Activated naive CD4-positive, alpha-beta T cell treated with anti-CD3 and anti-CD28 coated beads, Interleukin-2, amount 10 ng/mL, durations not matched to agents 7 days and 5 days (primary cell): ENCODE measurements around the gene TSHZ2.
"Not testable (repeated sequence)": the region's sequence is repeated elsewhere in the genome, so short reads cannot be mapped to it uniquely, and the experiment has no call there.

ENCODE experiments used
- CTCF ChIA-PET: fragments of 350-600 bp; sonication (Branson Sonifier 250); formaldehyde crosslinking; loops from one replicate; lab custom pipeline; 2021; ENCODE audit warnings: antibody characterized with exemption; lab: Charles Lee
- DNase-seq: peaks from one replicate; pipeline ENCODE4 v3.0.0-alpha.2; 2020
- H3K27ac Mint-ChIP-seq: one replicate; pipeline ENCODE4 v1.8.0; 2021; ENCODE audit warnings: mild to moderate bottlenecking, moderate library complexity, mixed read lengths
- H3K27me3 Mint-ChIP-seq: one replicate; pipeline ENCODE4 v1.8.0; 2021; ENCODE audit warnings: mild to moderate bottlenecking, mixed read lengths
- H3K36me3 Mint-ChIP-seq: one replicate; pipeline ENCODE4 v1.8.0; 2021; ENCODE audit warnings: mixed read lengths
- H3K4me1 Mint-ChIP-seq: one replicate; pipeline ENCODE4 v1.8.0; 2021; ENCODE audit warnings: mixed read lengths
- H3K4me3 Mint-ChIP-seq: one replicate; pipeline ENCODE4 v1.8.0; 2021; ENCODE audit warnings: mild to moderate bottlenecking, moderate library complexity, mixed read lengths
- H3K9me3 Mint-ChIP-seq: one replicate; pipeline ENCODE4 v1.8.0; 2021; ENCODE audit warnings: mixed read lengths

TSHZ2 gene

DNA sequence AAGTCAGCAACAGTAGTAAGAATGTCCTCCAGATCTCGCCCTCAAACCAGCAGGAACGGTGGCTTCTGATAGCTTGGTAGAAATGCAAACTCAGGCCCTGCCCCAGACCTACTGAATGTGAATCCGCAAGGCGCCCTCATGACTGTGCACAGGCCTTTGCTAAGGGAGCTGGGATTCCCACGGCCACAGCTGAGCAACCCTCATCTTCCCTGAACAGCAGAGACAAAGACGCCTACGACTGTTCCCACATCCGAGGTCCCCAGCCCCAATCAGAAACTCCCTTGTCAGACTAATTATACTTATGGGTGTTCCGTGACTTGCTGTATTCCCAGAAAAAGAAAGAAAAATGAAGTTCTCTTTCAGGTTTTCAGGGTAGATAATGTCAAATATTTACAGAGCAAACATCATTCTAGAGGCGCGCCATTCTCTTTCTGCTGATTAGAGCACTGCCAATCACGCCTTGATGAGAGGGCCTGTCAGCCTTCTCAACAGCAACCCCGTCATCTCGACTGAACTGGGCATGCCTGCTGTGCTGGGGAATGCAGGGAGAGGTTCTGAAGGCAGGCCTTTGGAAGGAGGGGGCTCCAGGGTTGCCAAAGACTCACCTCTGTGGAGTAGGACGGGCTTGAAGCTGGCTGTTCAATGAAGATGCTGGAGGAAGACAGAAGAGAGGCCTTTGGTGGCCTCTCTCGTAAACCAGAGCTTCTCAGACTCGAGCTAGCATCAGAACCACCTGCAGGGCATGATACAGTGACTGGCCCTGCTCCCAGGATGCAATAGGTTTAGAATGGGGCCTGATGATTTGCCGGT lies 541.5 kb downstream of the TSHZ2 start:
- Mint-ChIP-seq H3K4me3 (no peak overlapping the region), H3K4me1 (no peaks in the 10 kb centered on the region), H3K27me3 (no peaks in the 10 kb centered on the region), H3K36me3 (no peaks in the 10 kb centered on the region), H3K27ac (no peak overlapping the region), H3K9me3 (no peaks in the 10 kb centered on the region)
- no peak for DNase-seq
- CTCF ChIA-PET, result interaction anchor here (1.3 kb wide), 1 partner anchor 33 kb away, joined by 3 read pairs; no protein-coding TSS in a partner anchor

- CTCF ChIA-PET, result interaction anchor here (0.6 kb wide), 1 partner anchor 493 kb away, joined by 3 read pairs; no protein-coding TSS in a partner anchor
- Mint-ChIP-seq H3K4me1 (no peaks in the 10 kb centered on the region), H3K9me3 (no peaks in the 10 kb centered on the region), H3K27me3 (no peaks in the 10 kb centered on the region), H3K36me3 (no peaks in the 10 kb centered on the region), H3K27ac (no peak overlapping the region), H3K4me3 (no peak overlapping the region)
- DNase-seq, result no peak
These were observed 543.6 kb downstream of the TSHZ2 start for GRCh38 chr20:53515749-53516148.

DNA sequence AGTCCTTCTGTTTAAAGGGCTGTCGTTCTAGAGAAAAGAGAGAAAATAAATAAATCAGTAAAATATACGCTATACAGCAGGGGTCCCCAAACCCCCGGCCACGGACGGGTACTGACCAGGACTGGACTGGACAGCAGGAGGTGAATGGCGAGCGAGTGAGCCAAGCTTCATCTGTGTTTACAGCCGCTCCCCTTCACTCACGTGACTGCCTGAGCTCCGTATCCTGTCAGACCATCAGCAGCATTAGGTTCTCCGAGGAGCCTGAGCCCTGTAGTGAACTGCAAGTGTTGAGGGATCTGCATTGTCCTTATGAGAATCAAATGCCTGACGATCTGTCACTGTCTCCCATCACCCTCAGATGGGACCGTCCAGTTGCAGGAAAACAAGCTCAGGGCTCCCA lies 545.0 kb downstream of the TSHZ2 start:
- H3K4me3 Mint-ChIP-seq, result no peak overlapping the region
- H3K36me3 Mint-ChIP-seq, result no peaks in the 10 kb centered on the region
- no peaks in the 10 kb centered on the region for H3K4me1 Mint-ChIP-seq
- no peak for DNase-seq
- no peaks in the 10 kb centered on the region for H3K9me3 Mint-ChIP-seq
- no peaks in the 10 kb centered on the region for H3K27me3 Mint-ChIP-seq
- H3K27ac Mint-ChIP-seq, result no peak overlapping the region
- CTCF ChIA-PET, result no interaction called here

GRCh38 chr20:53521421-53521820 lies 549.3 kb downstream of the TSHZ2 start:
- H3K9me3 Mint-ChIP-seq, H3K4me1 Mint-ChIP-seq, H3K27me3 Mint-ChIP-seq, H3K36me3 Mint-ChIP-seq, H3K27ac Mint-ChIP-seq, CTCF ChIA-PET, H3K4me3 Mint-ChIP-seq, DNase-seq: not testable (repeated sequence)

DNA sequence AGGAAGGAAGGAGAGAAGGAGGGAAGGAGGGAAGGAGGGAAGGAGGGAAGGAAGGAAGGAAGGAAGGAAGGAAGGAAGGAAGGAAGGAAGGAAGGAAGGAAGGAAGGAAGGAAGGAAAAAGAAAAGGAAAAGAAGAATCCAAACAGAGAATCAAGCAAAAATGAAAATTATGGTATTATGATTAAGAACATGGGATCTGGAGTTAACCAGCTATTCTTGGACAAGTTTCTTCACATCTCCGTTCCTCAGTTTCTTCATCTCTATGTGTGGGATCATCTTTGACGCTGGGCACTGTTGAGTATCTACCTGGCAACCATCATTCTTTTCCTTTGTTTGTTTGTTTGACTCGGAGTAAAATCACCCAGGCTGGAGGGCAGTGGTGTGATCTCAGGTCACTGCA lies 549.9 kb downstream of the TSHZ2 start:
- DNase-seq, result no peak
- Mint-ChIP-seq H3K4me3 (no peak overlapping the region), H3K4me1 (no peaks in the 10 kb centered on the region), H3K9me3 (no peaks in the 10 kb centered on the region), H3K36me3 (no peaks in the 10 kb centered on the region), H3K27me3 (peaks cover 3% of the 10 kb centered on the region), H3K27ac (no peak overlapping the region)
- CTCF ChIA-PET, result interaction anchor here (0.6 kb wide), 1 partner anchor 893 kb away, joined by 3 read pairs; no protein-coding TSS in a partner anchor

DNA sequence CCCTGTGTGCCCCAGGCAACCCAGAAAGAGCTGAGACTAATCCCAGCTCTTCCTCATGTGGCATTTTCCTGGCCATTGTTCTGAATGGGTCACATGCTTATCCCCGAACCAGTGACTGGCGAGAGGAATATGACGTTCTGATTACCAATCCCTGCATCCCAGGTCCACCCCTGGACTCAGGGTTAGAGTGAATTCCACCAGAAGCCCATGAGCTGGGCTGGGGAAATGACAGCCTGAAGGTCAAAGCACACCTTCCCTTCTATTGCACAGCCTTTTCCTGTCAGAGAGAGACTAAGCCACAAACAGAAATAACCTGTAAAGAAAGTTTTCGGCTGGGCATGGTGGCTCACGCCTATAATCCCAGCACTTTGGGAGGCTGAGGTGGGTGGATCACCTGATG lies 550.5 kb downstream of the TSHZ2 start:
- no peaks in the 10 kb centered on the region for H3K9me3 Mint-ChIP-seq
- H3K4me1 Mint-ChIP-seq, result no peaks in the 10 kb centered on the region
- no peak overlapping the region for H3K27ac Mint-ChIP-seq
- CTCF ChIA-PET, result no interaction called here
- DNase-seq, result no peak
- H3K4me3 Mint-ChIP-seq, result no peak overlapping the region
- H3K27me3 Mint-ChIP-seq, result peaks cover 3% of the 10 kb centered on the region
- no peaks in the 10 kb centered on the region for H3K36me3 Mint-ChIP-seq

DNA sequence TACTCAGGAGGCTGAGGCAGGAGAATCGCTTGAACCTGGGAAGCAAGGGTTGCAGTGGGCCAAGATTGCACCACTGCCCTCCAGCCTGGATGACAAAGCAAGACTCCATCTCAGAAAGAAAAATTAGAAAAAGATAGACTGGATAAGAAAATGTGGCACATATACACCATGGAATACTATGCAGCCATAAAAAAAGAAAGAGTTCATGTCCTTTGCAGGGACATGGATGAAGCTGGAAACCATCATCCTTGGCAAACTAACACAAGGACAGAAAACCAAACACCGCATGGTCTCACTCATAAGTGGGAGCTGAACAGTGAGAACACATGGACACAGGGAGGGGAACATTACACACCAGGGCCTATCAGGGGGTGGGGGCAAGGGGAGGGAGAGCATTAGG lies 551.5 kb downstream of the TSHZ2 start:
- H3K9me3 Mint-ChIP-seq, DNase-seq, H3K4me3 Mint-ChIP-seq, H3K27ac Mint-ChIP-seq, CTCF ChIA-PET, H3K27me3 Mint-ChIP-seq, H3K4me1 Mint-ChIP-seq, H3K36me3 Mint-ChIP-seq: not testable (repeated sequence)

DNA sequence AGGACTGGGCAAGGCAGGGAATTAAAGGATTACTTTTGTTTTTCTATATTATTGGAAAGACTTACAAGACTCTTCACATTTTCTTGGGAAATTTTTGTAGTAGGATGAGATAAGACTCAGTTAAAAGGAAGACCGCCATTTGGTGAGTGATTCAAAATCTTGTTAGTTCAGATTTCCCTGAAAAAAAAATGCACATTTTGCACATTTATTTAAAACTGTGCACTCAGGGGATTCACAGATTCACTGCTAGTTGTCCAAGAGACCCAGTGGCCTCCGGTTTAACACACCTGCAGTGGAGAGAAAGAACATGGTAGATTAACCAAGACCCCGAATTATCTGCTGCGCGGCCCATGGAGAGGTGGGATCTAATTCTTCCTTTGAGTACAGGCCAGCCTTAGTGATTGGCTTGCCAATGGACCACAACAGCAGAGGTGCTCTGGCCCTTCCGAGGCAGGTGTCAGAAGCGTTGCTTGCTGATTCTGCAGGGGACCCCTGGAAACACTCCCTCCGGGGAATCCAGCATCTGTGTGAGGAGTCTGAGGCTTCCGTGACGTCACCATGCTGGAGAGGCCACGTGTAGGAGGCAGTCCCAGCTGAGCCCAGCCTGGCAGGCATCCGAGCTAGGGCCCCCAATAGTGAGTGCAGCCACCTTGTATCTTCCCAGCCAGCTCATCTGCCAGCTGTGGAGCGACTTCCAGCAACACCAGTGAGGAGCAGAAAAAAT lies 552.6 kb downstream of the TSHZ2 start:
- CTCF ChIA-PET, result no interaction called here
- H3K27me3 Mint-ChIP-seq, result peaks cover 3% of the 10 kb centered on the region
- H3K9me3 Mint-ChIP-seq, result no peaks in the 10 kb centered on the region
- H3K36me3 Mint-ChIP-seq, result no peaks in the 10 kb centered on the region
- no peak overlapping the region for H3K4me3 Mint-ChIP-seq
- H3K4me1 Mint-ChIP-seq, result no peaks in the 10 kb centered on the region
- peak overlapping the region; percentile 42 for H3K27ac Mint-ChIP-seq
- no peak for DNase-seq

DNA sequence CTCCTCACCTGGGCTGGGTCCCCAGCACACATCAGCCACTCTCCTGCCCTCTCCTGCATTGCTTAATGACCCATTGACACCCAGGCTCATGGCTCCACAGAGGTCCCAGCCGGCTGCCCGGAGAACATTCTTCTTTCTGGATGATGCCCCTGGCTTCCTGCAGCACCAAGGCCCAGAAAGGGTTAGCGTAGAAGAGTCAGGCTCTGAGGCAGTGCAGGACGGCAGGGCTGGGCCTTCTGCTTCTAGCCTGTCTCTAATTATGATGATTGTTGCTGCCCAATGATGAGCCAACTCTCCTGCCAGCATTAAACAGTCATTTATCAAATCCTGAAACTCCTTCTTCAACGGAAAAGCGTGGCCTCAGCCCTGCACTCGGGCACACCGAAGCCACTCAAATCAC lies 555.0 kb downstream of the TSHZ2 start:
- Mint-ChIP-seq H3K27ac (no peak overlapping the region), H3K36me3 (no peaks in the 10 kb centered on the region), H3K9me3 (no peaks in the 10 kb centered on the region), H3K27me3 (peaks cover 3% of the 10 kb centered on the region), H3K4me1 (no peaks in the 10 kb centered on the region), H3K4me3 (no peak overlapping the region)
- no peak for DNase-seq
- CTCF ChIA-PET, result no interaction called here

DNA sequence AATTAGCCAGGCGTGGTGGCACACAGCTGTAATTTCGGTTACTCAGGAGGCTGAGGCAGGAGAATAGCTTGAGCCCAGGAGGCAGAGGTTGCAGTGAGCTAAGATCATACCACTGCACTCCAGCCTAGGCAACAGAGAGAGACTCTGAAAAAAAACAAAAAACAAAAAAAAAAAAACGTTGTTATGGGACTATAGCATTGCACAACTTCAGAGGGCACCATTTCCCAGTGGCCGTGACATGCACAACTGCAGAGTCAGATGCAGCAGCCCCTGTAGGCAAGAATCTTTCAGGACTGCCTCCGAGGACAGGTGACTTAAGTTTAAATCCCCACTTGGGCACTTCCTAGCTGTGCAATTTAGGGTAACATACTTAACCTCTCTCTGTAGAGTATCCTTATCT lies 557.5 kb downstream of the TSHZ2 start:
- no peak for DNase-seq
- H3K4me3 Mint-ChIP-seq, result no peak overlapping the region
- H3K36me3 Mint-ChIP-seq, result no peaks in the 10 kb centered on the region
- H3K27me3 Mint-ChIP-seq, result peaks cover 8% of the 10 kb centered on the region
- CTCF ChIA-PET, result no interaction called here
- no peak overlapping the region for H3K27ac Mint-ChIP-seq
- H3K4me1 Mint-ChIP-seq, result no peaks in the 10 kb centered on the region
- H3K9me3 Mint-ChIP-seq, result no peaks in the 10 kb centered on the region

DNA sequence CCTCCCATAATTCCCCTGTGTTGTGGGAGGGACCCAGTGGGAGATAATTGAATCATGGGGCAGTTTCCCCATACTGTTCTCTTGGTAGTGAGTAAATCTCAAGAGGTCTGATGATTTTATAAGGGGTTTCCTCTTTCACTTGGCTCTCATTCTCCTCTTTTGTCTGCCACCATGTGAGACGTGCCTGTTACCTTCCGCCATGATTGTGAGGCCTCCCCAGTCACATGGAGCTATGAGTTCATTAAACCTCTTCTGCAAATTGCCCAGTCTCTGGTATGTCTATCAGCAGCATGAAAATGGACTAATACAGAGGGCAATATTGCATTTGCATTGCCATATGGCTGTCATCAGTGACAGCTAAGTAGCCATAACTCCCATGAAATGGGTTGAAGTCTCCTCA lies 558.3 kb downstream of the TSHZ2 start:
- Mint-ChIP-seq H3K4me1 (no peaks in the 10 kb centered on the region), H3K36me3 (no peaks in the 10 kb centered on the region), H3K27ac (no peak overlapping the region), H3K27me3 (peaks cover 8% of the 10 kb centered on the region), H3K4me3 (no peak overlapping the region), H3K9me3 (no peaks in the 10 kb centered on the region)
- no peak for DNase-seq
- CTCF ChIA-PET, result no interaction called here

DNA sequence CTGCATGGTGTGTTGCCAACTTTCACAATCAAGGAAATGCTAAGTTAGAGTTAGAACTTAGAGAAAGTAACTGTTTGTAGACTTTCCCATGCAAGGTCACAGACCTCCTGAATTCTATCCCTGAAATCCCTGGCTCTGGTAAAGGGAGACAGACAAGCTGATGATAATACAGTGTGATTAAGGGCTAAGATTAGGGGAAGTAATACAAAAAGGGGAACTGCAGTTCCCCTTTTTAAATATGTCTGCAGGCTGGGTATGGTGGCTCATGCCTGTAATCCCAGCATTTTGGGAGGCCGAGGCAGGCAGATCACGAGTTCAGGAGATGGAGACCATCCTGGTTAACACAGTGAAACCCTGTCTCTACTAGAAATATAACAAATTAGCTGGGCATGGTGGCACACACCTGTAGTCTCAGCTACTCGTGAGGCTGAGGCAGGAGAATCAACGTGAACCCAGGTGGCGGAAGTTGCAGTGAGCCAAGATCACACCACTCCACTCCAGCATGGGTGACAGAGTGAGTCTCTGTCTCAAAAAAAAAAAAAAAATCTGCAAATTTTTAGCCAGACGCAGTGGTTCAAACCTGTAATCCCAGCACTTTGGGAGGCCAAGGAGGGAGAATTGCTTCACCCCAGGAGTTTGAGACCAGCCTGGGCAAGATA lies 560.6 kb downstream of the TSHZ2 start:
- H3K27ac Mint-ChIP-seq, H3K9me3 Mint-ChIP-seq, H3K27me3 Mint-ChIP-seq, H3K36me3 Mint-ChIP-seq, CTCF ChIA-PET, H3K4me3 Mint-ChIP-seq, DNase-seq, H3K4me1 Mint-ChIP-seq: not testable (repeated sequence)

DNA sequence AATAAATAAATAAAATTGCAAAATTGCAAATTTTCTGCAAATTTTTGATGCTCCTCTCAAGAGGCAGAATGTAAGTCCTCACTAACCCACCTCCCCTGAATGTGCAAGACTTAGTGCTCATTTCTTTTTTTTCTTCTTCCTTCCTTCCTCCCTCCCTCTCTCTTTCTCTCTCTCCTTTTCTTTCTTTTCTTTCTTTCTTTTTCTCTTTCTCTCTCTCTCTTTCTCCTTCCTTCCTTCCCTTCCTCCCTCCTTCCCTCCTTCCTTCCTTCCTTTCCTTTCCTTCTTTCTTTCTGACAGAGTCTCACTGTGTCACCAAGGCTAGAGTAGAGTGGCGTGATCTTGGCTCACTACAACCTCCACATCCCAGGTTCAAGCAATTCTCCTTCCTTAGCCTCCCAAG lies 561.3 kb downstream of the TSHZ2 start:
- Mint-ChIP-seq H3K4me3 (no peak overlapping the region), H3K4me1 (no peaks in the 10 kb centered on the region), H3K9me3 (no peaks in the 10 kb centered on the region), H3K27me3 (peaks cover 8% of the 10 kb centered on the region), H3K36me3 (no peaks in the 10 kb centered on the region), H3K27ac (no peak overlapping the region)
- CTCF ChIA-PET, result no interaction called here
- no peak for DNase-seq

GRCh38 chr20:53534037-53534436 lies 561.9 kb downstream of the TSHZ2 start:
- no peak overlapping the region for H3K4me3 Mint-ChIP-seq
- H3K4me1 Mint-ChIP-seq, result no peaks in the 10 kb centered on the region
- no peak for DNase-seq
- CTCF ChIA-PET, result no interaction called here
- H3K27ac Mint-ChIP-seq, result no peak overlapping the region
- H3K27me3 Mint-ChIP-seq, result peaks cover 8% of the 10 kb centered on the region
- no peaks in the 10 kb centered on the region for H3K36me3 Mint-ChIP-seq
- no peaks in the 10 kb centered on the region for H3K9me3 Mint-ChIP-seq
